Calu3 (cell line): ENCODE data around the gene UNC13C. TPM values are rescaled to one million over a fixed set of nuclear protein-coding genes. Genes with fewer than 3 reads are reported as not detected.
A peak's percentile ranks its signal among the peaks of the same experiment; 100 is the strongest.

Experiments
- BruUV-seq: library from RNA; stranded (reverse); fragments of 400-500 nt; replicated peaks from 2 replicates; lab custom pipeline; 2021; lab: Mats Ljungman, UMichigan
- CTCF ChIA-PET: fragments of 300-600 bp; sonication (Branson Sonifier 250); formaldehyde crosslinking; loops from one replicate; lab custom pipeline; 2022; ENCODE audit warnings: antibody characterized with exemption; lab: Charles Lee
- DNase-seq: peaks from one replicate; pipeline ENCODE4 v3.0.0; 2022
- H3K27ac Mint-ChIP-seq: one replicate; pipeline ENCODE4 v1.8.0; 2022; ENCODE audit warnings: mixed read lengths; ENCODE audit not compliant: unreplicated experiment
- H3K27me3 Mint-ChIP-seq: one replicate; pipeline ENCODE4 v1.8.0; 2022; ENCODE audit warnings: mixed read lengths; ENCODE audit not compliant: unreplicated experiment
- H3K36me3 Mint-ChIP-seq: one replicate; pipeline ENCODE4 v1.8.0; 2022; ENCODE audit warnings: mild to moderate bottlenecking, moderate library complexity, mixed read lengths; ENCODE audit not compliant: insufficient read depth, unreplicated experiment
- H3K4me1 Mint-ChIP-seq: one replicate; pipeline ENCODE4 v1.8.0; 2022; ENCODE audit warnings: mild to moderate bottlenecking, low read depth, mixed read lengths; ENCODE audit not compliant: unreplicated experiment
- H3K4me3 Mint-ChIP-seq: one replicate; pipeline ENCODE4 v1.8.0; 2022; ENCODE audit warnings: mild to moderate bottlenecking, low read depth, moderate library complexity, mixed read lengths; ENCODE audit not compliant: unreplicated experiment
- H3K9me3 Mint-ChIP-seq: one replicate; pipeline ENCODE4 v1.8.0; 2022; ENCODE audit warnings: low read depth, mixed read lengths; ENCODE audit not compliant: unreplicated experiment
- intact Hi-C: fragments of 100-400 bp; cut with micrococcal nuclease; formaldehyde crosslinking; loops from one replicate; pipeline ENCODE4 v1.10.0; 2022; ENCODE audit not compliant: unreplicated experiment
- total RNA-seq: library from RNA; stranded (reverse); gene quantifications from 2 replicates; pipeline ENCODE4 v1.2.3, GENCODE V29; 2022
- TF ChIP-seq, protein P1 (sequence below): fragments of 200-600 bp; IDR thresholded peaks from one replicate; pipeline ENCODE4 v1.8.0; 2022; ENCODE audit warnings: antibody characterized with exemption; ENCODE audit not compliant: unreplicated experiment

The UNC13C gene
- total RNA-seq, 1 experiment from 2014 or later: 0.38 TPM

DNA sequence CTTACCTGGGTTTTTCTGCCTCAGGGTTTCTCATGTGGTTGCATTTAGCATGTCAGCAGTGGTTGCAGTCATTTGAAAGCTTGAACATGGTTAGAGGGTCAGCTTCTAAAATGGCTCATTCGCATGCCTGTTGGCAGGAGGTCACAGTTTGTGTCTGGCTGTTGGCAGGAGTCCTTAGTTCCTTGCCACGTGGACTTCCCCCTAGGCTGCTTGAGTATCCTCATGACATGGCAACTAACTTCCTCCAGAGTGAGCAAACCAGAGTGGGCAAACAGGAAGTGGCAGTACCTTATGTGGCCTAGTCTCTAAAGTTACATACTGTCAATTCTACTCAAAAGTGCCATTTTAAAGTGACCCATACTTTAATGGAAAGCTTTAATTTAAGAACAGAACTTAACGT lies 3.4 kb upstream of the UNC13C start:
- Mint-ChIP-seq H3K27me3 (no peaks in the 10 kb centered on the region), H3K27ac (no peak overlapping the region), H3K4me3 (no peak overlapping the region), H3K36me3 (peaks cover 5% of the 10 kb centered on the region), H3K4me1 (peaks cover 7% of the 10 kb centered on the region), H3K9me3 (no peaks in the 10 kb centered on the region)
- TF ChIP-seq, protein P1, sequence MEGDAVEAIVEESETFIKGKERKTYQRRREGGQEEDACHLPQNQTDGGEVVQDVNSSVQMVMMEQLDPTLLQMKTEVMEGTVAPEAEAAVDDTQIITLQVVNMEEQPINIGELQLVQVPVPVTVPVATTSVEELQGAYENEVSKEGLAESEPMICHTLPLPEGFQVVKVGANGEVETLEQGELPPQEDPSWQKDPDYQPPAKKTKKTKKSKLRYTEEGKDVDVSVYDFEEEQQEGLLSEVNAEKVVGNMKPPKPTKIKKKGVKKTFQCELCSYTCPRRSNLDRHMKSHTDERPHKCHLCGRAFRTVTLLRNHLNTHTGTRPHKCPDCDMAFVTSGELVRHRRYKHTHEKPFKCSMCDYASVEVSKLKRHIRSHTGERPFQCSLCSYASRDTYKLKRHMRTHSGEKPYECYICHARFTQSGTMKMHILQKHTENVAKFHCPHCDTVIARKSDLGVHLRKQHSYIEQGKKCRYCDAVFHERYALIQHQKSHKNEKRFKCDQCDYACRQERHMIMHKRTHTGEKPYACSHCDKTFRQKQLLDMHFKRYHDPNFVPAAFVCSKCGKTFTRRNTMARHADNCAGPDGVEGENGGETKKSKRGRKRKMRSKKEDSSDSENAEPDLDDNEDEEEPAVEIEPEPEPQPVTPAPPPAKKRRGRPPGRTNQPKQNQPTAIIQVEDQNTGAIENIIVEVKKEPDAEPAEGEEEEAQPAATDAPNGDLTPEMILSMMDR: no peak
- no peak for DNase-seq
- intact Hi-C loops: loop anchor here (5.0 to 10.0 kb wide), 5 partner anchors 163 to 1197 kb away; no protein-coding TSS in a partner anchor
- CTCF ChIA-PET: interaction anchor here (0.9 kb wide), 1 partner anchor 11 kb away, joined by 4 read pairs; no protein-coding TSS in a partner anchor
- BruUV-seq: no TSS peak

DNA sequence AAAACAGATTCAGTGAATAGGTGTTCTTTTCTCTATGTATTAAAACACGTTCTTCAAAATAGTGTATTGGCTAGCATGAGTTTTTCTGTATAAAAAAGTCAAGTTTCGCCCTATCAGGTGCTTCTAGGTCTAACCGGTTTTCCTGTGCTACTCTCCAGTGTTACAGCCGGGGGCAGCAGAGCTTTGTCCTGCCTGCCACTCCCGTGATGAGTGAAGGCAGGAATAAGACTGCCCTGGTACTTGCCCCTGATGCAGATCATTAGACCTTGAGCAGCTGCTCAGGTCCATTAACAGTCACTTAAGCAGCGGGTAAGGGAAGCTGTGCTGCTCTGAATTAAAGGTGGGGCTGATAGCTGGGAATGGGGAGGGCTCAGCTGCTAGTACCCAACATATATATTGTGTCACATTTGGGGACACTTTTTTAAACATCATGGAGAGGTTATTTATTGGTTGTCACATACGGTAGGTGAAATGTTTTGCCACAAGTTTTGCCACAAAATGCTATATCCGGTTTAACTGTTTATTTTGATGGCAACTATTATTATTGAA lies 1.3 kb upstream of the UNC13C start:
- CTCF ChIA-PET: interaction anchor here (0.5 to 1.2 kb wide), 4 partner anchors 85 to 1192 kb away, joined by 3 to 8 read pairs (median 3); no protein-coding TSS in a partner anchor
- H3K27me3 Mint-ChIP-seq: no peaks in the 10 kb centered on the region
- TF ChIP-seq, protein P1: peak; percentile 50
- intact Hi-C loops: loop anchor here (5.0 to 10.0 kb wide), 5 partner anchors 165 to 1195 kb away; no protein-coding TSS in a partner anchor
- peaks cover 5% of the 10 kb centered on the region for H3K36me3 Mint-ChIP-seq
- H3K4me3 Mint-ChIP-seq: no peak overlapping the region
- H3K27ac Mint-ChIP-seq: no peak overlapping the region
- H3K4me1 Mint-ChIP-seq: peaks cover 7% of the 10 kb centered on the region
- no peaks in the 10 kb centered on the region for H3K9me3 Mint-ChIP-seq
- DNase-seq: peak; percentile 69
- BruUV-seq: no TSS peak

DNA sequence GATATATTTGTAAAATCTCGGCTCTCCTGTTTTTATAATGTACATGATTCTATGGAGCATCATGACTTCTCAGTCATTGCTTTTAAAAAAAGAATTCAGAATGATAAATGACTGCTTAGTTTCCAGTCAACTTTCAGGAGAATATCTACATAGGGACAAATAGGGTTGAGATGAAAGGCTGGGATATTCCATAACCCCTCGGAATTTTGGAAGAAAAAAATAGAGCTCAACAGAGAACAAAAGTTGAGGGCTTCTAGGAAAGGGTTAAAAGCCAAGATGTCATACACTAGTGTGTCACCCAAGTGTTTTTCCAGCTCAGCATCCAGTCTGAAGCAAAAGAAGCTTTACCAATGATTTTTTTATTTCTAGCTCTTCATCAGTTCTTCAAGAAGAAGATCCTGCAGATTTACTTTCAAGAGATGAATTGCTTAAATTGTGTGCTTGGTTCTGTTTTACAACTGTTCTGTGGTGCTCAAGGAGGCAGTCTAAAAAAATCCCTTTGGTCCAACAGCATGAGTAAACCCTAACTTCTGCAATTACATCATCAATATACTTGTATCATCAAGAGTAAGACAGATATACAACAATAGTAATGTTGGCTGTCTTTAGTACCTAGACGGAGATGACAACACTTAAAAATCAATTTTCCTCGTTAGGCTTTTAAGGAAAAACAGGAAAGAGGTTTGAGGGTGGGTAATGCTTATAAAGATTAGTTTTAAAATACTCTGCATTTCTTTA lies 979 bp downstream of the UNC13C start:
- no TSS peak for BruUV-seq
- peaks cover 5% of the 10 kb centered on the region for H3K36me3 Mint-ChIP-seq
- intact Hi-C loops: loop anchor here (5.0 to 10.0 kb wide), 5 partner anchors 167 to 1193 kb away; no protein-coding TSS in a partner anchor
- no peak for DNase-seq
- TF ChIP-seq, protein P1: no peak
- H3K27ac Mint-ChIP-seq: peak overlapping the region; percentile 51
- CTCF ChIA-PET: interaction anchor here (0.6 to 1.6 kb wide), 2 partner anchors 161 to 168 kb away, joined by 3 to 6 read pairs; no protein-coding TSS in a partner anchor
- peak overlapping the region; percentile 79 for H3K4me3 Mint-ChIP-seq
- H3K27me3 Mint-ChIP-seq: no peaks in the 10 kb centered on the region
- H3K4me1 Mint-ChIP-seq: peaks cover 7% of the 10 kb centered on the region
- H3K9me3 Mint-ChIP-seq: no peaks in the 10 kb centered on the region

DNA sequence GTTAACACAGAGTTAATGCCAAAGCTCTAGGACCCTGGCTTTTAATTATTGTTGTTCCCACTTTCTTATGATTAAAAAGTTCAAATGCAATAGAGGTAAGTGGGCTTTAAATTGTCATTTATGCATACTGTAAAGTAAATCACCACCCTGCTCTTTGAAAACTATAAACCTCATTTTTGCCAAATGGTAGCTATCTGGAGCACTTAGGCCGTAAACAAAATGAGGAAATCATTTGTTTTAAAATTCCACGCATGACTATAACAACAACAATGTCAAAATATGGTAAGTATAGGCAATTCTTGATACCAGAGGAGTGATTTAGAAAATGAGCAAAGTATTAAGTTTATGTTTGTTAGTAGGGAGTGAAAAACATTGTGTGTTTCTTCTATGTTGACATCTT lies 1.8 kb downstream of the UNC13C start:
- intact Hi-C loops: no loop called here
- peaks cover 5% of the 10 kb centered on the region for H3K36me3 Mint-ChIP-seq
- peaks cover 7% of the 10 kb centered on the region for H3K4me1 Mint-ChIP-seq
- H3K9me3 Mint-ChIP-seq: no peaks in the 10 kb centered on the region
- no peak overlapping the region for H3K27ac Mint-ChIP-seq
- no peak overlapping the region for H3K4me3 Mint-ChIP-seq
- no TSS peak for BruUV-seq
- TF ChIP-seq, protein P1: no peak
- CTCF ChIA-PET: no interaction called here
- DNase-seq: no peak
- no peaks in the 10 kb centered on the region for H3K27me3 Mint-ChIP-seq
